IMR-90 (cell line): ENCODE data around the gene KCNE4. TPM values are rescaled to one million over a fixed set of nuclear protein-coding genes. Genes with fewer than 3 reads are reported as not detected.

Source experiments
- polyA plus RNA-seq, 3 experiments: library from polyadenylated mRNA; depleted of rRNA; stranded (reverse); fragments of >200 nt; gene quantifications; 2 replicates each; pipeline ENCODE4 v1.2.3, GENCODE V29; 2012; ENCODE audit warnings: low replicate concordance in 1 of 3
- total RNA-seq: library from RNA; depleted of rRNA; stranded (reverse); fragments of >200 nt; gene quantifications from 2 replicates; pipeline ENCODE4 v1.2.3, GENCODE V29; 2012
- TF ChIP-seq, protein P1 (sequence below): conservative IDR thresholded peaks from 2 replicates; pipeline ENCODE4 v1.5.1; 2012; ENCODE audit warnings: mild to moderate bottlenecking, low read depth, low read length, improper control_type of control experiment

KCNE4 gene
- total and polyA plus RNA-seq, 2 of the 4 experiments (the other 2 are of a cell fraction) = 6.6 to 6.8 TPM

DNA sequence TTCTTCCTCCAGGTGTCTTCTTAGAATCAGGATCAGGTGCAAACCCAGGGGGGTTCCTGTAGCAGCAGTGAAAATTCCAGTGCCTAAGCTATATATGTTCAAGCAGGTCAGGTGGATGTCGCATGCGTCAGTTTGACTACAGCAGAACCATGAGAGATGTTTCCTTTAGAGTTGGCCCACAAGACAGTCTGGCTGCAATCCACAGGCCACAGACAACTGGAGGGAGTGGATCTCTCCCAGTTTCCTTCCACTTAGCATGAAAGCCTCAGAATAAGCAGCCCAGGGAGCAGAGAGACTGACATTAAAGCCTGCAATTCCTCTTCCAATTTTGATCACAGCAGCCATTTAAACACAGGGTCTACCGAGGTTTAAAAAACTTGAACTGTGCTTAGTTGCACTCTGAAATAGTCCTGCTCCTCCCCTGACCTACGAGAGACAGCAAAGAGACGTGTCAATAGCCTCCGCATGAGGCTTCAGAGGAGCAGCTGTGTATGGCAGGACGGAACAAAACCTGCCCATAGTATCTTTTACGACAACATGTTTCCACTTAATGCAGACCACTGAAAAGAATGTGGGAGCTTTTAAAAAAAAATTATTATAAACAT is 988 bp upstream of the KCNE4 start (continued):
- TF ChIP-seq, protein P1, sequence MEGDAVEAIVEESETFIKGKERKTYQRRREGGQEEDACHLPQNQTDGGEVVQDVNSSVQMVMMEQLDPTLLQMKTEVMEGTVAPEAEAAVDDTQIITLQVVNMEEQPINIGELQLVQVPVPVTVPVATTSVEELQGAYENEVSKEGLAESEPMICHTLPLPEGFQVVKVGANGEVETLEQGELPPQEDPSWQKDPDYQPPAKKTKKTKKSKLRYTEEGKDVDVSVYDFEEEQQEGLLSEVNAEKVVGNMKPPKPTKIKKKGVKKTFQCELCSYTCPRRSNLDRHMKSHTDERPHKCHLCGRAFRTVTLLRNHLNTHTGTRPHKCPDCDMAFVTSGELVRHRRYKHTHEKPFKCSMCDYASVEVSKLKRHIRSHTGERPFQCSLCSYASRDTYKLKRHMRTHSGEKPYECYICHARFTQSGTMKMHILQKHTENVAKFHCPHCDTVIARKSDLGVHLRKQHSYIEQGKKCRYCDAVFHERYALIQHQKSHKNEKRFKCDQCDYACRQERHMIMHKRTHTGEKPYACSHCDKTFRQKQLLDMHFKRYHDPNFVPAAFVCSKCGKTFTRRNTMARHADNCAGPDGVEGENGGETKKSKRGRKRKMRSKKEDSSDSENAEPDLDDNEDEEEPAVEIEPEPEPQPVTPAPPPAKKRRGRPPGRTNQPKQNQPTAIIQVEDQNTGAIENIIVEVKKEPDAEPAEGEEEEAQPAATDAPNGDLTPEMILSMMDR = no peak
